ENCODE measurements around the gene MGAT3. TPM values are rescaled to one million over a fixed set of nuclear protein-coding genes. Genes with fewer than 3 reads are reported as not detected.

Gene MGAT3
- total and polyA plus RNA-seq, 2 experiments from 2014 or later, result 7.0 to 20.0 TPM

DNA sequence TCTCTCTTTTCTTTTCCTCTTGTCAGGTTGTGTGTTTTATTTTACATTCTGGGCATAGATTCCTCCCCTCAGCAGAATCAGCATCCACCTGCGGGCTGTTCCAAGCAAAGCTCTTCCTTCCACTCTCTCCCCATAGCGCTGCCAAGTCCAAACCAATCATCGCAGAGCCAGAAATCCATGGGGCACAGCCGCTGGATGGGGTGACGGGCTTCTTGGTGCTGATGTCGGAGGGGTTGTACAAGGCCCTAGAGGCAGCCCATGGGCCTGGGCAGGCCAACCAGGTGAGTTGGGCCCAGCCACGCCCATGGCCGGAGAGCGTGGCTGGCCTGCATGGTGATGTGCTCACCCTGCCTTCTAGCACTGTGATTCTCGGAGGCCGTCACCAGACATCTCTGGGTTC, 35.1 kb upstream of the MGAT3 start:
- Histone ChIP-seq H4K20me1 (ENCODE audit: insufficient read depth, poor library complexity, severe bottlenecking) (no peaks in the 10 kb centered on the region), H3K4me1 (ENCODE audit: insufficient read depth) (no peaks in the 10 kb centered on the region), H3K9me3 (ENCODE audit: low read depth) (no peaks in the 10 kb centered on the region), H2AFZ (no peak overlapping the region), H3K79me2 (no peaks in the 10 kb centered on the region), H3K27ac (no peak overlapping the region), H3K36me3 (replicated peaks; ENCODE audit: insufficient read depth, low read depth) (no peaks in the 10 kb centered on the region), H3K4me2 (no peak overlapping the region), H3K27me3 (no peaks in the 10 kb centered on the region), H3K9me2 (replicated peaks; ENCODE audit: insufficient read depth) (no peaks in the 10 kb centered on the region), H3K4me3 (no peak overlapping the region)
- TF ChIP-seq EZH2 (IDR thresholded peaks at IDR 0.05; ENCODE audit: borderline replicate concordance), result no peak
- peak; percentile 2 for DNase-seq (ENCODE audit: low spot score)
- 93% methylated on average over 10 of the region's 11 CpGs for WGBS (ENCODE audit: low lambda C conversion rate, missing lambda C conversion rate)

DNA sequence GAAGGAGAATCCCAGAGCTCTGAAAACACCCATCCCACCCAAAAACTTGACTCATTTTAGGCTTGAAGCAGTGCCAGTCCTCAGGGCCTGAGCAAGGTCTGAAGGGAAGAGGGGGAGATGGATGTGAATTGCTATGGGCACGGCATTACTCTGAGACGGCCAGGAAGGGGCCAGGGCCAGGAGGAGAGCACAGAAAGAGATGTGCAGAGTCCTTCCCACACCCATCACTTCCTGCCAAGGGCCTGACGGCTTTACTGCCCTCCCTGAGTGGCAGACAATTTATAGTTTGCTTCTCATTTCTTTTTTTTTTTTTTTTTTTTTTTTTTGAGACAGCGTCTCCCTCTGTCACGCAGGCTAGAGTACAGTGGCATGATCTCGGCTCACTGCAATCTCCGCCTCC, 34.7 kb upstream of the MGAT3 start:
- no peaks in the 10 kb centered on the region for H3K27me3 ChIP-seq
- no peak overlapping the region for H3K27ac ChIP-seq
- no peaks in the 10 kb centered on the region for H3K36me3 ChIP-seq (replicated peaks; ENCODE audit: insufficient read depth, low read depth)
- TF ChIP-seq EZH2 (IDR thresholded peaks at IDR 0.05; ENCODE audit: borderline replicate concordance) (no peak), EZH2phosphoT487 (IDR thresholded peaks at IDR 0.05; ENCODE audit: low read depth, severe bottlenecking, unreplicated experiment) (no peak)
- TF ChIP-seq, protein P1, sequence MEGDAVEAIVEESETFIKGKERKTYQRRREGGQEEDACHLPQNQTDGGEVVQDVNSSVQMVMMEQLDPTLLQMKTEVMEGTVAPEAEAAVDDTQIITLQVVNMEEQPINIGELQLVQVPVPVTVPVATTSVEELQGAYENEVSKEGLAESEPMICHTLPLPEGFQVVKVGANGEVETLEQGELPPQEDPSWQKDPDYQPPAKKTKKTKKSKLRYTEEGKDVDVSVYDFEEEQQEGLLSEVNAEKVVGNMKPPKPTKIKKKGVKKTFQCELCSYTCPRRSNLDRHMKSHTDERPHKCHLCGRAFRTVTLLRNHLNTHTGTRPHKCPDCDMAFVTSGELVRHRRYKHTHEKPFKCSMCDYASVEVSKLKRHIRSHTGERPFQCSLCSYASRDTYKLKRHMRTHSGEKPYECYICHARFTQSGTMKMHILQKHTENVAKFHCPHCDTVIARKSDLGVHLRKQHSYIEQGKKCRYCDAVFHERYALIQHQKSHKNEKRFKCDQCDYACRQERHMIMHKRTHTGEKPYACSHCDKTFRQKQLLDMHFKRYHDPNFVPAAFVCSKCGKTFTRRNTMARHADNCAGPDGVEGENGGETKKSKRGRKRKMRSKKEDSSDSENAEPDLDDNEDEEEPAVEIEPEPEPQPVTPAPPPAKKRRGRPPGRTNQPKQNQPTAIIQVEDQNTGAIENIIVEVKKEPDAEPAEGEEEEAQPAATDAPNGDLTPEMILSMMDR (IDR thresholded peaks at IDR 0.05; ENCODE audit: poor library complexity), result no peak
- DNase-seq (ENCODE audit: low spot score), result no peak
- H3K9me3 ChIP-seq (ENCODE audit: low read depth), result no peaks in the 10 kb centered on the region
- no peaks in the 10 kb centered on the region for H3K9me2 ChIP-seq (replicated peaks; ENCODE audit: insufficient read depth)
- no peak overlapping the region for H2AFZ ChIP-seq
- H3K4me3 ChIP-seq, result no peak overlapping the region
- no peaks in the 10 kb centered on the region for H4K20me1 ChIP-seq (ENCODE audit: insufficient read depth, poor library complexity, severe bottlenecking)
- no peaks in the 10 kb centered on the region for H3K4me1 ChIP-seq (ENCODE audit: insufficient read depth)
- no peaks in the 10 kb centered on the region for H3K79me2 ChIP-seq
- no peak overlapping the region for H3K4me2 ChIP-seq
- WGBS (ENCODE audit: low lambda C conversion rate, missing lambda C conversion rate), result 95% methylated on average over 7 of the region's 7 CpGs

DNA sequence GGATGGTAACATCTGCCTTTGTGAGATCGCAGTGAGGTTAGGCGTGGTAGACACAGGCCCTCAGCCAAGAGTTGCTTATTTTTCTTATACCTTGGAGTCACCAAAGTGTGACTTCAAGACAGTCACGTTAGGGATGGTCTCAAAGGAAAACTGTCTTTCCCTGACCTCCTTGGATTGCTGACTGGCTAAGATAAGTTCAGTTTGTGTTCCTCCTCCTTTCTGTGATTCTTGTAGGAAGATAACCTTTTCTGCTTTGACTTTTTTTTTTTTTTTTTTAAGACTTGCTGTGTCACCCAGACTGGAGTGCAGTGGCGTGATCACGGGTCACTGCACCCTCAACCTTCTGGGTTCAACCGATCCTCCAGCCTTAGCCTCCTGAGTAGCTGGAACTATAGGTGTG, 34.1 kb upstream of the MGAT3 start:
- no peaks in the 10 kb centered on the region for H3K9me2 ChIP-seq (replicated peaks; ENCODE audit: insufficient read depth)
- no peaks in the 10 kb centered on the region for H3K79me2 ChIP-seq
- 93% methylated on average over 6 of the region's 6 CpGs for WGBS (ENCODE audit: low lambda C conversion rate, missing lambda C conversion rate)
- no peak overlapping the region for H3K4me2 ChIP-seq
- no peak overlapping the region for H3K4me3 ChIP-seq
- no peak overlapping the region for H2AFZ ChIP-seq
- no peaks in the 10 kb centered on the region for H3K9me3 ChIP-seq (ENCODE audit: low read depth)
- no peaks in the 10 kb centered on the region for H4K20me1 ChIP-seq (ENCODE audit: insufficient read depth, poor library complexity, severe bottlenecking)
- H3K27me3 ChIP-seq, result no peaks in the 10 kb centered on the region
- no peak for DNase-seq (ENCODE audit: low spot score)
- no peaks in the 10 kb centered on the region for H3K36me3 ChIP-seq (replicated peaks; ENCODE audit: insufficient read depth, low read depth)
- H3K4me1 ChIP-seq (ENCODE audit: insufficient read depth), result no peaks in the 10 kb centered on the region
- no peak for TF ChIP-seq EZH2phosphoT487 (IDR thresholded peaks at IDR 0.05; ENCODE audit: low read depth, severe bottlenecking, unreplicated experiment)
- no peak for TF ChIP-seq EZH2 (IDR thresholded peaks at IDR 0.05; ENCODE audit: borderline replicate concordance)
- TF ChIP-seq, protein P1 (IDR thresholded peaks at IDR 0.05; ENCODE audit: poor library complexity), result no peak
- no peak overlapping the region for H3K27ac ChIP-seq

DNA sequence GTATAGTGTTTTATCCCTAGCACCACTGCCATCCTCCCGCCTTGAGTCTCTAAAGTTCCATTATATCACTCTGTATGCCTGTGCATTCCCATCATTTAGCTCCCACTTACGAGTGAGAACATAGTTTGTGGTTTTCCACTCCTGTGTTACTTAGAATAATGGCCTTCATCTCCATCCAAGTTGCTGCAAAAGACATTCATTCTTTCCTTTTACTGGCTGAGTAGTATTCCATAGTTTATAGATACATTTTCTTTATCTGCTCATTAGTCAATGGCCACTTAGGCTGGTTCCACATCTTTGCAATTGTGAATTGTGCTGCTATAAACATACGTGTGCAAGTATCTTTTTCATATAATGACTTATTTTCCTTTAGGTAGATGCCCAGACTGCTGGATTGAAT, 32.8 kb upstream of the MGAT3 start:
- WGBS (ENCODE audit: low lambda C conversion rate, missing lambda C conversion rate), result 97% methylated on average over 3 of the region's 3 CpGs
- H3K4me2 ChIP-seq, result no peak overlapping the region
- no peaks in the 10 kb centered on the region for H3K36me3 ChIP-seq (replicated peaks; ENCODE audit: insufficient read depth, low read depth)
- H3K9me3 ChIP-seq (ENCODE audit: low read depth), result no peaks in the 10 kb centered on the region
- H3K4me1 ChIP-seq (ENCODE audit: insufficient read depth), result no peaks in the 10 kb centered on the region
- no peaks in the 10 kb centered on the region for H3K27me3 ChIP-seq
- no peak overlapping the region for H2AFZ ChIP-seq
- H3K9me2 ChIP-seq (replicated peaks; ENCODE audit: insufficient read depth), result no peaks in the 10 kb centered on the region
- no peak for DNase-seq (ENCODE audit: low spot score)
- TF ChIP-seq, protein P1 (IDR thresholded peaks at IDR 0.05; ENCODE audit: poor library complexity), result no peak
- no peaks in the 10 kb centered on the region for H4K20me1 ChIP-seq (ENCODE audit: insufficient read depth, poor library complexity, severe bottlenecking)
- H3K4me3 ChIP-seq, result no peak overlapping the region
- H3K27ac ChIP-seq, result no peak overlapping the region
- no peaks in the 10 kb centered on the region for H3K79me2 ChIP-seq
